OCI-LY3 (cell line): ENCODE results near the gene DUSP1.

Source experiments
- H2AFZ ChIP-seq: fragments of 200-600, 300-600 bp; shearing (Covaris generic); 2 replicates; pipeline ENCODE4 v1.6.0; 2014; ENCODE audit warnings: antibody characterized with exemption, low read depth, low read length
- H3K27ac ChIP-seq: fragments of 200-600, 300-600 bp; sonication (generic); 2 replicates; pipeline ENCODE4 v1.5.1; 2014; ENCODE audit warnings: mild to moderate bottlenecking, low read length, moderate library complexity, mixed read lengths
- H3K27me3 ChIP-seq: fragments of 200-600, 300-600 bp; sonication (generic); 2 replicates; pipeline ENCODE4 v1.6.1; 2014; ENCODE audit warnings: low read depth, low read length, mixed read lengths
- H3K36me3 ChIP-seq: fragments of 200-600, 300-600 bp; sonication (generic); replicated peaks from 2 replicates; pipeline ENCODE3; 2014; ENCODE audit warnings: low read depth, low read length, mixed read lengths
- H3K4me1 ChIP-seq: fragments of 300-600, 200-600 bp; sonication (generic); 2 replicates; pipeline ENCODE4 v1.6.1; 2014; ENCODE audit warnings: low read length, mixed read lengths
- H3K4me2 ChIP-seq: fragments of 200-600, 300-600 bp; sonication (generic); 2 replicates; pipeline ENCODE4 v1.6.1; 2014; ENCODE audit warnings: low read length, mixed read lengths
- H3K4me3 ChIP-seq: fragments of 300-600, 200-600 bp; sonication (generic); 2 replicates; pipeline ENCODE4 v1.5.1; 2014; ENCODE audit warnings: antibody characterized with exemption, mild to moderate bottlenecking, low read length, moderate library complexity
- H3K79me2 ChIP-seq: fragments of 300-600, 200-600 bp; shearing (Covaris generic); 2 replicates; pipeline ENCODE4 v1.6.1; 2014; ENCODE audit warnings: mild to moderate bottlenecking, low read length, mixed read lengths
- H3K9ac ChIP-seq: fragments of 300-600, 200-600 bp; shearing (Covaris generic); 2 replicates; pipeline ENCODE4 v1.6.0; 2014; ENCODE audit warnings: mild to moderate bottlenecking, low read length, moderate library complexity
- H3K9me3 ChIP-seq: fragments of 200-600, 300-600 bp; shearing (Covaris generic); 2 replicates; pipeline ENCODE4 v1.6.1; 2014; ENCODE audit warnings: low read length, mixed read lengths; ENCODE audit not compliant: insufficient read depth
- H4K20me1 ChIP-seq: fragments of 200-600, 300-600 bp; sonication (generic); 2 replicates; pipeline ENCODE4 v1.6.1; 2016; ENCODE audit warnings: low read length, mixed read lengths; ENCODE audit not compliant: insufficient read depth
- EZH2phosphoT487 ChIP-seq: fragments of 200-600 bp; shearing (Covaris generic); IDR thresholded peaks from 2 replicates; pipeline ENCODE4 v1.6.1; 2018; ENCODE audit warnings: antibody characterized with exemption, mixed run types, low read depth
- TF ChIP-seq, protein P1 (sequence below): fragments of 200-600, 300-600 bp; sonication (generic); IDR thresholded peaks from 2 replicates; pipeline ENCODE4 v1.5.1; 2014; ENCODE audit warnings: antibody characterized with exemption, low read length, low read depth

The DUSP1 gene

GRCh38 chr5:172722327-172722815 lies 48.6 kb downstream of the DUSP1 start:
- Histone ChIP-seq H3K79me2 (no peaks in the 10 kb centered on the region), H3K4me3 (no peak overlapping the region), H4K20me1 (no peaks in the 10 kb centered on the region), H3K9ac (no peak overlapping the region), H3K36me3 (no peaks in the 10 kb centered on the region), H3K4me1 (no peaks in the 10 kb centered on the region), H2AFZ (no peak overlapping the region), H3K27ac (no peak overlapping the region), H3K4me2 (no peak overlapping the region), H3K27me3 (peaks cover 28% of the 10 kb centered on the region), H3K9me3 (no peaks in the 10 kb centered on the region)
- TF ChIP-seq EZH2phosphoT487 = no peak
- TF ChIP-seq, protein P1, sequence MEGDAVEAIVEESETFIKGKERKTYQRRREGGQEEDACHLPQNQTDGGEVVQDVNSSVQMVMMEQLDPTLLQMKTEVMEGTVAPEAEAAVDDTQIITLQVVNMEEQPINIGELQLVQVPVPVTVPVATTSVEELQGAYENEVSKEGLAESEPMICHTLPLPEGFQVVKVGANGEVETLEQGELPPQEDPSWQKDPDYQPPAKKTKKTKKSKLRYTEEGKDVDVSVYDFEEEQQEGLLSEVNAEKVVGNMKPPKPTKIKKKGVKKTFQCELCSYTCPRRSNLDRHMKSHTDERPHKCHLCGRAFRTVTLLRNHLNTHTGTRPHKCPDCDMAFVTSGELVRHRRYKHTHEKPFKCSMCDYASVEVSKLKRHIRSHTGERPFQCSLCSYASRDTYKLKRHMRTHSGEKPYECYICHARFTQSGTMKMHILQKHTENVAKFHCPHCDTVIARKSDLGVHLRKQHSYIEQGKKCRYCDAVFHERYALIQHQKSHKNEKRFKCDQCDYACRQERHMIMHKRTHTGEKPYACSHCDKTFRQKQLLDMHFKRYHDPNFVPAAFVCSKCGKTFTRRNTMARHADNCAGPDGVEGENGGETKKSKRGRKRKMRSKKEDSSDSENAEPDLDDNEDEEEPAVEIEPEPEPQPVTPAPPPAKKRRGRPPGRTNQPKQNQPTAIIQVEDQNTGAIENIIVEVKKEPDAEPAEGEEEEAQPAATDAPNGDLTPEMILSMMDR = no peak

DNA sequence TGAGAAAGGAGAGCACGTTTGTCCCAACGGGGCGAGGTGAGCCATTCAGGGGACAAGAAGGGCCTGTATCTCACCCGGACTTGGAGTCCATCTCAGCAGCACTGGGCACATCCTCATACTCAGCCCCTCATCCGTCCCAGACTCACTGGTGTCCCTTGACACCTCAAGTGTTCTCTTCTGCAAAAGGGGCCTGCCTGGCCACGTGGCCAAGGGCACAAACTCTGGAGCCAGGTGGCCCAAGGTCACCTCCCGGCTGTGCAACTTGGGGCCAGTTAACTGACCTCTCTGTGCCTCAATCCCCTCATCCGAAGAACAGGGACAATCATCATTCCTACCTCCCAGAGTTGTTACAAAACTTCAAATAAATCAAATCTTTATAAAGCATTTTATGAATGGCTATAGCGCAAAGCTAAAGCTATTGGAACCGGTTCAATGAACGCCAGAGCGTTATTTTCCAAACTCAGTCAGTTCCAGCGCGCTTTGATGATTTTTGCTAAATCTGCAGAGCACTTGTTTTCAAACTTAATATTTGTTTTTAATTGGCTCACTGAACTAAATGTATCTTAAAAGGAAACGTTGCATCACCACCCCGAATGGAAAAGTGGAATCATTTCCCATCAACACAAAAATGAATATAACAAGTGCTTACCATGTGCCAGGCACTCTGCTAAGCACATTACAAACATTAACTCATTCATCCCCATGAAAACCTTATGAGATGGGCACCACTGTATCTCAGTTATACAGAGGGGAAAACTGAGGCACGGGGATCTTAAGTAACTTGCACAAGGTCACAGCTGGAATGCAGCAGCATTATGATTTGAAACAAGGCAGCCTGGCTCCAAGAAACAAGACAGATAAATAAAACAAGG lies 49.3 kb downstream of the DUSP1 start:
- Histone ChIP-seq H2AFZ (no peak overlapping the region), H3K4me1 (peaks cover 5% of the 10 kb centered on the region; the same call in 1 of the 2 replicates), H3K9ac (no peak overlapping the region), H3K27me3 (peaks cover 25% of the 10 kb centered on the region), H3K36me3 (no peaks in the 10 kb centered on the region), H3K4me3 (no peak overlapping the region), H4K20me1 (no peaks in the 10 kb centered on the region), H3K9me3 (no peaks in the 10 kb centered on the region), H3K27ac (no peak overlapping the region), H3K79me2 (no peaks in the 10 kb centered on the region), H3K4me2 (no peak overlapping the region)
- TF ChIP-seq EZH2phosphoT487 = no peak
- TF ChIP-seq, protein P1 = no peak

DNA sequence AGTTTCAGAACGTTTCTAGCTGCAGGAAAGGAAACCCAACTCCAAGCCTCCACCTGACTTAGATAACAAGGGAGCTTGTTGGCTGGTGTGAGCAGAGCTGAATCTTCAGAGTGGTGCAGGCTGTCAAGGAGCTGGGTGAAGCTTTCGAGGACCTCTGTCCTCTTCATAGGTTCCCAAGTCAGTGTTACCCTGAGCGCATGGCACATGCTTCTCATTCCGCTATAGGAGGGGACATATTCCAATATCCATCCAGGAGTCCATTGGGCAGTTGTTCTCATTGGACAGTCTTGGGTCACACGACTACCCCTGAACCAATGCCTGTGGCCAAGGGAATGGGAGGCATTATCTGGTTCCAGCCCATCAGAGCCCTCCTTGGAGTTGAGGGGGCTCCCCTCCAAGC lies 50.3 kb downstream of the DUSP1 start:
- peaks cover 5% of the 10 kb centered on the region; the same call in 1 of the 2 replicates for H3K4me1 ChIP-seq
- no peak overlapping the region for H3K4me3 ChIP-seq
- H3K9ac ChIP-seq = no peak overlapping the region
- no peak overlapping the region for H3K4me2 ChIP-seq
- TF ChIP-seq, protein P1 = no peak
- TF ChIP-seq EZH2phosphoT487 = no peak
- H3K36me3 ChIP-seq = no peaks in the 10 kb centered on the region
- no peaks in the 10 kb centered on the region for H4K20me1 ChIP-seq
- no peak overlapping the region for H3K27ac ChIP-seq
- no peak overlapping the region for H2AFZ ChIP-seq
- H3K79me2 ChIP-seq = no peaks in the 10 kb centered on the region
- H3K9me3 ChIP-seq = no peaks in the 10 kb centered on the region
- H3K27me3 ChIP-seq = peaks cover 24% of the 10 kb centered on the region

GRCh38 chr5:172719211-172719610 lies 51.8 kb downstream of the DUSP1 start:
- Histone ChIP-seq H4K20me1 (no peaks in the 10 kb centered on the region), H3K4me1 (peaks cover 8% of the 10 kb centered on the region; the same call in 1 of the 2 replicates), H3K4me3 (no peak overlapping the region), H3K79me2 (no peaks in the 10 kb centered on the region), H3K4me2 (no peak overlapping the region), H3K27ac (no peak overlapping the region), H2AFZ (no peak overlapping the region), H3K36me3 (no peaks in the 10 kb centered on the region), H3K9ac (no peak overlapping the region), H3K9me3 (no peaks in the 10 kb centered on the region), H3K27me3 (peaks cover 24% of the 10 kb centered on the region)
- TF ChIP-seq, protein P1 = no peak
- no peak for TF ChIP-seq EZH2phosphoT487
